ENCODE measurements around the gene BCL10. TPM values are rescaled to one million over a fixed set of nuclear protein-coding genes. Genes with fewer than 3 reads are reported as not detected.

The BCL10 gene
- total RNA-seq, 1 experiment from 2014 or later: 26.1 TPM

- Histone ChIP-seq H3K23ac (ENCODE audit: insufficient read length, low read depth, low read length) (no peak overlapping the region), H3K56ac (ENCODE audit: insufficient read length, low read depth, low read length) (no peak overlapping the region), H4K8ac (replicated peaks; ENCODE audit: insufficient read length, low read depth, low read length) (no peak overlapping the region), H3K79me2 (ENCODE audit: insufficient read depth, low read length) (no peaks in the 10 kb centered on the region), H2AK5ac (ENCODE audit: insufficient read length, low read length) (no peak overlapping the region), H3T11ph (ENCODE audit: low read length) (no peak overlapping the region), H2BK5ac (ENCODE audit: insufficient read length, low read length) (no peak overlapping the region), H2BK20ac (ENCODE audit: low read depth, low read length, poor library complexity, severe bottlenecking) (no peak overlapping the region), H3K4ac (ENCODE audit: low read depth, low read length) (no peak overlapping the region), H3K4me2 (ENCODE audit: insufficient read depth, insufficient read length, low read length) (no peak overlapping the region), H4K91ac (ENCODE audit: insufficient read length, low read depth, low read length) (no peak overlapping the region), H3K4me1 (ENCODE audit: insufficient read depth, low read length) (peaks cover 4% of the 10 kb centered on the region; the same call in 1 of the 2 replicates), H3K9ac (ENCODE audit: extremely low read depth, insufficient read length, low read length) (no peak overlapping the region), H3K18ac (ENCODE audit: insufficient read length, low read depth, low read length) (no peak overlapping the region), H3K27ac (ENCODE audit: insufficient read length, low read depth, low read length) (no peak overlapping the region), H3K9me3 (ENCODE audit: control insufficient read depth, low read depth, low read length) (no peaks in the 10 kb centered on the region), H3K79me1 (ENCODE audit: insufficient read depth, low read depth, low read length, poor library complexity, severe bottlenecking) (no peaks in the 10 kb centered on the region), H2BK12ac (ENCODE audit: insufficient read length, low read depth, low read length) (no peak overlapping the region), H3K27me3 (ENCODE audit: insufficient read depth, low read length) (no peaks in the 10 kb centered on the region), H3K14ac (ENCODE audit: insufficient read depth, low read length) (no peak overlapping the region), H2AFZ (ENCODE audit: low read length) (no peak overlapping the region), H2BK120ac (ENCODE audit: low read depth, low read length, poor library complexity, severe bottlenecking) (no peak overlapping the region), H4K20me1 (ENCODE audit: control insufficient read depth, insufficient read depth, insufficient read length) (no peaks in the 10 kb centered on the region), H3K23me2 (ENCODE audit: insufficient read length, low read depth, low read length, poor library complexity, severe bottlenecking) (no peaks in the 10 kb centered on the region), H2BK15ac (ENCODE audit: low read depth, low read length) (no peak overlapping the region), H4K5ac (ENCODE audit: insufficient read length, low read depth, low read length) (no peak overlapping the region)
- no CpG with 5 or more reads among the region's 1 CpG for WGBS (ENCODE audit: extremely low coverage, insufficient read length, low lambda C conversion rate)
- no peak for TF ChIP-seq CTCF (conservative IDR thresholded peaks at IDR 0.05)
- Mint-ChIP-seq H3K27ac (no peak overlapping the region), H3K4me3 (no peak overlapping the region), H3K4me1 (peaks cover 31 to 39% of the 10 kb centered on the region in 2 experiments), H3K9me3 (no peaks in the 10 kb centered on the region), H3K36me3 (ENCODE audit: insufficient read depth in 1 of 3, low read depth in 3 of 3) (no peaks in the 10 kb centered on the region), H3K27me3 (ENCODE audit: low read depth) (no peaks in the 10 kb centered on the region; the same call in 1 of the 2 replicates)
- no peak for DNase-seq
These were observed 47.5 kb downstream of the BCL10 start for GRCh38 chr1:85228972-85229371.

Measured in H9 (cell line).